HG02840 (cell line): ENCODE data around the gene ACOT11.

ENCODE experiments used
- ATAC-seq: cut with Tn5 transposase; IDR thresholded peaks from one replicate; pipeline ENCODE4 v1.9.1; 2021; ENCODE audit warnings: mild to moderate bottlenecking, moderate library complexity, moderate number of reproducible peaks; ENCODE audit not compliant: unreplicated experiment, low FRiP score

ACOT11 gene

GRCh38 chr1:54583307-54583686 lies 35.3 kb downstream of the ACOT11 start:
- ATAC-seq = no peak

DNA sequence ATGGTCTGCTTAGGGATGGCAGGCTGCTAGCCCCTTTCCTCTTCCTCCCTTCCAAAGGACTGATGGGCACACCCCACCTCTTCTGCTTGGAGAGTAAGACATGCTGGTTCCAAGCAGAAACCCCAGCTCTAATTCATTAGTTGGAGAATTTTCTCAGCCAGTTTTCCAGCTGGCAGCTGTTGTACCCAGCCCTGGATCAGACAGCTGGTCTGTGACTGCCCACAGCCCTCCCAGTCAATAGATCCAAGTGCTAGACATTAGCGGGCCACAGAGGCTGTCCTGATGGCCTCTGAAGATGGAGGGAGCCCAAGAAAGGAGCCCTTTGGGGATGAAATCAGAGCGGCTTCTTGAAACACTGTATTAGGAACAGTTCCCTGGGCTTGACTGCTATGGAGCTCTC lies 35.8 kb downstream of the ACOT11 start:
- ATAC-seq = no peak

DNA sequence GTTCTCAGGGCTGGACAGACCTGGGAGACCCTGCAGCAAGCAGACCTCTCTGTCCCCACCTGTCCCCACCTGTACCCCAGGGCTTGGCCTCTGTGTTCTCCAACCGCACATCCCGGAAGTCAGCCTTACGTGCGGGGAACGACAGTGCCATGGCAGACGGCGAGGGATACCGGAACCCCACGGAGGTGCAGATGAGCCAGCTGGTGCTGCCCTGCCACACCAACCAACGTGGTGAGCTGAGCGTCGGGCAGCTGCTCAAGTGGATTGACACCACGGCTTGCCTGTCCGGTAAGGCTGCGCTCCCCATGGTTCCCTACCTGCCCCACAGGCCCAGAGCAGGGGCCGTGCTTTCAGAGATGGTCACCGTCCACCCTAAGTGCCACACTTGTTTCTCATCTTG lies 36.5 kb downstream of the ACOT11 start:
- no peak for ATAC-seq

- no peak for ATAC-seq
Measured at GRCh38 chr1:54585181-54586066, 37.4 kb downstream of the ACOT11 start.

- no peak for ATAC-seq
Measured at GRCh38 chr1:54588377-54588776, 40.3 kb downstream of the ACOT11 start.

DNA sequence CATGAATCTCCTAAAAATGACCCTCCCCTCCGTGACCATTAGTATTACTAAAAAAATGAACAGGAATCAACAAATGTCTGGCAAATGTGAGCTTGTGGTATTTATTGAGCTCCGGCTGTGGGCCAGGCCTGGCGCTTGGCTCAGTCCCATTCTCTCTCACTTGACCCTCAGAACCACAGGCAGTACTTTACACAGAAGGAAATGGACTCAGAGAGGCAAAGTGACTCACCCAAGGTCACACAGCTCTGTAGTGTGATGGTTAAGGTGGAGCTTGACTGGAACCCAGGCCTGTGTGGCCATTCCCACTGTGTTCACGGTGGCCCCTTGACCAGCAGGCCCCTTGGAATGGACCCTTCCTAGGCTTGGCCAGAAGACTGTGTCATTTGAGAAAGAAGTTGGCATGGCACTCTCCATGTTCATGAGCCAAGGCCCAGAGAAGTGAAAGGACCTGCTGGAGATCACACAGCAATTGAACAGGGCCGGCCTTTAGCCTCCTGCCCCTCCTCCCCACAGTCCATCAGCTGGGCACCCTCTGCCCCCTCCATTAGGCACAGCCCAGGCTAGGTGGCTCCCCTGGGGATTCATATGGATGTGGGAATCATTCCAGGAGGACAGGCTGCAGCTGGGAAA lies 43.2 kb downstream of the ACOT11 start:
- no peak for ATAC-seq

DNA sequence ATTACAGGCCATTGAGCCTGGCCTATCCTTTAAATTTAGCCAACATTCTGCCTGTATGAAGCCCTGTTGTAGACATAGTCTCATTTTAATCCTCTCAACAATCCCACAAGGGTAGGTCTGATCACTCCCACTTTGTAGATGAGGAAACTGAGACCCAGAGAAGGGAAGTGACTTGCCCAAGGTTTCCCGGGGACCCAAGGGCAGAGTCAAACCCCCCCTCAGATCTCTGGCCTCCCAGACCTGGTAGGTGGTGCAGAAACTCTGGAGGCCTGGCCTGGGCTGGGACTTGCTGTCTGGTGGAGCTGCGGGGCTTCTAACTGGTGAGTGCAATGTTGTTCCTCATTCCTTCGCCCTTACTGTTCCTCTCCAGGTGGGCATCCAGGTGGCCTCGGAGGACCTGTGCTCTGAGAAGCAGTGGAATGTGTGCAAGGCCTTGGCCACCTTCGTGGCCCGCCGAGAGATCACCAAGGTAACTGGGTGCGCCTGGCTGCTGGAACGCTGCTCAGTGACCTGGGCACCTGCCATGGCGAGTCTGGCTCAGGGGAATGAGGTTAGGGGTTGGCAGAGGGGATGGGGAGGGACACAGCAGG lies 45.6 kb downstream of the ACOT11 start:
- no peak for ATAC-seq

DNA sequence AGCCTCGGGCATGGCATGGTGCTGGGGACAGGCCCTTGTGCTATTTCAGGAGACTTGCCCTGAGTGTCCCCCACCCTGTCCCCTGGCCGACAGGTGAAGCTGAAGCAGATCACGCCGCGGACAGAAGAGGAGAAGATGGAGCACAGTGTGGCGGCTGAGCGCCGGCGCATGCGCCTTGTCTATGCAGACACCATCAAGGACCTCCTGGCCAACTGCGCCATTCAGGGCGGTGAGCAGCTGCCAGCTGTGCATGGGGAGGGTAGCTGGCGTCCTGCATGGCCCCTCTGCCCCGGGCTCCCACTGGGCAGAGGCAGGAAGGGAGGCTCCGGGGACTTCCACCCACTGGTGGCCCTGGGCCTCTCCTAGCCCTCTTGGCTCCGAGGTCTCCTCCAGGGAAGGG lies 46.4 kb downstream of the ACOT11 start:
- ATAC-seq = no peak

DNA sequence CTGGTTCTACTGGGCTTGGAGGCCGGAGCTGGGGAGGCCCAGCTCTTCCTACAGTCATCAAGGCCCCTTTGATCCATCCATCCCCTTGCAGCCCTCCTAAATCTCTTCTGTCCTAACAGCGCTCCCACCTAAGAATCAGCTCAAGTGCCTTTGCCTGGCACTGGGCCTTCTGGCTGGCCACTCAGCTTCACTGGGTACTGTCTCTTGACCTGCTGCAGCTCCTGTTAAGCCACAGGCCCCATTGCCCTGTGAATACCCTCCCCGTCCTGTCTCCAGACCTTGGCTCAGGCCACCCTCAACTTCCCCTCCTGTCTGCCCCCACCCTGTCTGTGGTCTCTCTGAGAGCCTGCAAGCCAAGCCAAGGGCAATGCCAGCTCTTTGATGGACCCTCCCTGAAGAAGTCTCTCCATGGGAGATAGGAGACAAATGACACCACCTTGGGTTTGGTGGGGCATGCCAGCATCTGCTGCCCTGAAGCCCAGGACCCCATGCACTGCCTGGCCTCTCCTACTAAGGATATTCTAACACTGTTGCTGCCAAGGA lies 48.0 kb downstream of the ACOT11 start:
- ATAC-seq = no peak

GRCh38 chr1:54596756-54597155 lies 48.7 kb downstream of the ACOT11 start:
- ATAC-seq = no peak

GRCh38 chr1:54597455-54598030 lies 49.5 kb downstream of the ACOT11 start:
- no peak for ATAC-seq

DNA sequence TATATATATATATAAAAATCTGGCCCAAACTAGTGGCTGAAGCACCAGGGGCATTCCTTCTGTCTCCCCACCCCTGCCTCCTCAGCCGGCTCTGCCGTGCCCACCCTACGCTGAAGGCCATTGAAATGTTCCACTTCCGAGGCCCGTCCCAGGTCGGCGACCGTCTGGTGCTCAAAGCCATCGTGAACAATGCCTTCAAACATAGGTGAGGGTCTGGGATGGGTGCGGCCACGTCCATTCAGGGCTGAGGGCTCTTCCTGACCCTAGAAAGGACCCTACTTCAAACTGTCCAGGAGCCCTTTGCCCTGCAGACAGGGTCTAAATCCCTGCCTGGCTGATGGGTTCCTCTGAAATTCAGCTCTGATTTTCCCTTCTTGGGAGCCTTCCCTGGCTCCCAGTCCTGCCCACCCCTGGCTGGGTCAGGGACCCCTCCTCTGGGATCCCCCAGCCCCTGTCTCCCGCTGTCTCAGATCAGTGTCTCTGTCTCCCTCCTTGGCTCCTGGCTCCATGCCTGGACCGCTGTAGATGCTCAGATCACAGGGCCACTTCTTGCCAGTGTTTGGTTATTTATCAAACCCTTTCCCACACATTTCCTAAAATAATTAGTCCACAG lies 51.3 kb downstream of the ACOT11 start:
- ATAC-seq = no peak

DNA sequence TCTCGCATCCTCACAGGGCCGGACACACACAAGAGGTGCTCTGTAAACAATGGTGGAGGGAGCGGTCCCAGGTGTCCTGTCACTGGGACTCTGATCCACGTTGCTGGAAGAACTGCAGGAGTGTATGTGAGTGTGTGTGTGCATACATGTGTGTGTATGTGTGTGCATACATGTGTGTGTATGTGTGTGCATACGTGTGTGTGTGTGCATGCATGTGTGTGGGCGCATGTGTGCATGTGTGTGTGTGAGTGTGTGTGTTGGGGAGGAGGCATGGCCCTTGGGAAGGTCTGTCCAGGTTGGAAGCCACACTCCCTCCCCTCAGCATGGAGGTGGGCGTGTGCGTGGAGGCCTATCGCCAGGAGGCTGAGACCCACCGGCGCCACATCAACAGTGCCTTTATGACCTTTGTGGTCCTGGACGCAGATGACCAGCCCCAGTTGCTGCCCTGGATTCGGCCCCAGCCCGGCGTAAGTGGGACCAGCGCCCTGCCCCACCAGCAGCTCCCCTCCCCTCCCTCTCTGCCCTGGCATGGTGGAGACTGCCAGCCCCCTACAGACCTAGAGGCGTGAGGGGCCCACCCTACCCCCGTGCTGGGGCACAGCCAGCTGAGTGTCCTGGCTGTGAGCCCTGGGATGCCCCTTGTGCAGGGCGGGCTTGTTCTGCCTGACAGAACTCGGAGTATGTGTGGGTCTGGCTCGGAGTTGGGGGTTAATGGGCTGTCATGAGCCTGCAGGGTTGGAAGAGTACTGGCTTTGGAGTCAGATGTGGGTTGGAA lies 53.1 kb downstream of the ACOT11 start:
- no peak for ATAC-seq

DNA sequence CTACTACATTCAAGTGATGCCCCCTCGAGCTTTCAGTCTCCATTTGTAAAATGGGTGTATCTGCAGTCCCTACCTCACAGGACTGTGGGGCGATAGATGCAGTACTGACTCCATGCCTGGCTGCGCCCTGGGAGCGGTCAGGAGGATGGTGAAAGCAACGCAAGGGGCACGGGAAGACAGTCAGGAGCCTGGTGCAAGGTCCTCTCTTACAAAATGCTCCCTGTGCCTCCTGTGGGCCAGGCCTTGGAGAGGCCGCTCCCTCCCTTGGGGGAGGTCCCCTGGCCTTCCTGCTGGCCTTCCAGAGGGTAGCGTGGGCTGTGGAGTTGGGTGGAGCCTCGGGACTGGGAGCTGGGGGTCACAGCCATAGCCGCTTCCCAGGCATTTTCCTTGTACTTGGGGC lies 53.7 kb downstream of the ACOT11 start:
- no peak for ATAC-seq

DNA sequence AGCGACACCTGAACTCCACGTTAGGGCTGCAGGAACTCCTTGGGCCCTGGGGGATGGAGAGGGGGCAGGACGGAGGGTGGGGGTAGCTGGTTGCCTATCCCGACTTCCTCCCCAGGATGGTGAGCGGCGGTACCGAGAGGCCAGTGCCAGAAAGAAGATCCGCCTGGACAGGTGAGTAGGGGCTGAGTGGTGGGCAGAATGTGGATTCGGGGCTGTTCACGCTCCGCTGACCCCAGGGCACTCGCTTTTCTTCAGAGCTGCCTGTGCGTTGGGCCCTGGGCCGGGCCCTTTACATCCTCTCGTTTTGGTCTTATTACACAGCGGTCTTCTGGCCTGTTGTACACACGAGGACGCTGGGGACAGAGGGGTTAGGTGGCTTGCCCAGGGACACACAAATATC lies 54.5 kb downstream of the ACOT11 start:
- ATAC-seq = no peak

- no peak for ATAC-seq
Measured at GRCh38 chr1:54603241-54603640, 55.2 kb downstream of the ACOT11 start.

DNA sequence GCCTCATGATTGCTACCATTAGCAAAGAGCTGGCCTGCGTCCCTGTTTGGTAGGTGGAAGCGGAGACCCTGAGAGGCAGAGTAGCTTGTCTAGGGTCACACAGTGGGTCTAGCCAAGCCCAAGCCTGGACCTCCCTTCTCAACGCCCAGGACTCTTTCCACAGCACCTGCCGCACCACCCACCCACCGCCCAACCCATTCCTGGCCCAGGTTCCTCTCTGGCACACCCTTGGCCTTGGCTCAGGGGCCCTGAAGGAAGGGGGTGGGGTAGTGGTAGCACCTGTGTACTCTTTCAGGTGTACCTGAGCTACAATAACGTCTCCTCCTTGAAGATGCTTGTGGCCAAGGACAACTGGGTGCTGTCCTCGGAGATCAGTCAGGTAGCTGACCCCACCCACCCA lies 56.0 kb downstream of the ACOT11 start:
- ATAC-seq = no peak

- ATAC-seq = no peak
Measured at GRCh38 chr1:54604572-54605370, 56.7 kb downstream of the ACOT11 start.
